IMR-90 (cell line): ENCODE data around the gene SYTL4.

Source experiments
- MAZ ChIP-seq: IDR thresholded peaks from 2 replicates; pipeline ENCODE4 v1.6.1; 2012; ENCODE audit warnings: low read depth, mild to moderate bottlenecking, low read length, improper control_type of control experiment, moderate library complexity, borderline replicate concordance
- POLR2A ChIP-seq: IDR thresholded peaks from 2 replicates; pipeline ENCODE4 v1.6.1; 2012; ENCODE audit warnings: mild to moderate bottlenecking, low read depth, low read length
- RAD21 ChIP-seq: IDR thresholded peaks from 2 replicates; pipeline ENCODE4 v1.6.1; 2012; ENCODE audit warnings: low read length, improper control_type of control experiment
- RCOR1 ChIP-seq: IDR thresholded peaks from 2 replicates; pipeline ENCODE4 v1.6.1; 2012; ENCODE audit warnings: mild to moderate bottlenecking, low read length, improper control_type of control experiment; ENCODE audit not compliant: insufficient replicate concordance
- TF ChIP-seq, protein P1 (sequence below): conservative IDR thresholded peaks from 2 replicates; pipeline ENCODE4 v1.5.1; 2012; ENCODE audit warnings: mild to moderate bottlenecking, low read depth, low read length, improper control_type of control experiment
- TF ChIP-seq, protein P2 (sequence below): fragments of 150-350 bp; IDR thresholded peaks from 2 replicates; pipeline ENCODE4 v1.6.1; 2017; ENCODE audit warnings: mild to moderate bottlenecking, antibody characterized with exemption, low read length, low read depth

DNA sequence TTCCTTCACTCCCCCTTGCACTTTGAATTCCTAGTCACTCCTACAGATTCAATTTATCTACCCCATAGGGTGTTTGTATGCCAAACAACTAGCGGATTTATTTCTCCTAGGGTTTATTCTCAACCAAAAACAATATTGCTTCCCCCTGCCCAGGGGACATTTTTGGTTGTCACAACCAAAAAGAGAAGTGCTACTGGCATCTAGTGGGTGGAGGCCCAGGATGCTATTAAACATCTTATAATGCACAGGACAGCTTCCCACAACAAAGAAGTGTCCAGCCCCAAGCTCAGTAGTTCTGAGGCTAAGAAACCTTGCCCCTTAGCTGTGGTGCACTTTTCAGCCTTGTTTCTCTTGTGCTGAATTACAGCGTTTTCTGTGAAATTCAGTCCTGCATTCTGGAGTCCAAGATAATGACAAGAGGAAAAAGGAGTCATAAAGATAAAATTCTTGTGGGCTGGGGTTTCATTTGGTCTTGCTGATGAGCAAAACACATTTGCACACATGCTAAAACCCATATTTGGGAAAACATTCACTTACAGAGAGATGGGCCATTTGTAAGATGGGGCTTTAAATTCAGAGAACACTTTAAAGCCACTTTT lies 11.2 kb upstream of the SYTL4 start:
- TF ChIP-seq, protein P1, sequence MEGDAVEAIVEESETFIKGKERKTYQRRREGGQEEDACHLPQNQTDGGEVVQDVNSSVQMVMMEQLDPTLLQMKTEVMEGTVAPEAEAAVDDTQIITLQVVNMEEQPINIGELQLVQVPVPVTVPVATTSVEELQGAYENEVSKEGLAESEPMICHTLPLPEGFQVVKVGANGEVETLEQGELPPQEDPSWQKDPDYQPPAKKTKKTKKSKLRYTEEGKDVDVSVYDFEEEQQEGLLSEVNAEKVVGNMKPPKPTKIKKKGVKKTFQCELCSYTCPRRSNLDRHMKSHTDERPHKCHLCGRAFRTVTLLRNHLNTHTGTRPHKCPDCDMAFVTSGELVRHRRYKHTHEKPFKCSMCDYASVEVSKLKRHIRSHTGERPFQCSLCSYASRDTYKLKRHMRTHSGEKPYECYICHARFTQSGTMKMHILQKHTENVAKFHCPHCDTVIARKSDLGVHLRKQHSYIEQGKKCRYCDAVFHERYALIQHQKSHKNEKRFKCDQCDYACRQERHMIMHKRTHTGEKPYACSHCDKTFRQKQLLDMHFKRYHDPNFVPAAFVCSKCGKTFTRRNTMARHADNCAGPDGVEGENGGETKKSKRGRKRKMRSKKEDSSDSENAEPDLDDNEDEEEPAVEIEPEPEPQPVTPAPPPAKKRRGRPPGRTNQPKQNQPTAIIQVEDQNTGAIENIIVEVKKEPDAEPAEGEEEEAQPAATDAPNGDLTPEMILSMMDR, result no peak
- TF ChIP-seq POLR2A, result no peak
- TF ChIP-seq RCOR1, result no peak
- TF ChIP-seq MAZ, result no peak
- no peak for TF ChIP-seq RAD21
- TF ChIP-seq, protein P2, sequence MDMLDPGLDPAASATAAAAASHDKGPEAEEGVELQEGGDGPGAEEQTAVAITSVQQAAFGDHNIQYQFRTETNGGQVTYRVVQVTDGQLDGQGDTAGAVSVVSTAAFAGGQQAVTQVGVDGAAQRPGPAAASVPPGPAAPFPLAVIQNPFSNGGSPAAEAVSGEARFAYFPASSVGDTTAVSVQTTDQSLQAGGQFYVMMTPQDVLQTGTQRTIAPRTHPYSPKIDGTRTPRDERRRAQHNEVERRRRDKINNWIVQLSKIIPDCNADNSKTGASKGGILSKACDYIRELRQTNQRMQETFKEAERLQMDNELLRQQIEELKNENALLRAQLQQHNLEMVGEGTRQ, result no peak
